Kidney tubule cell (primary cell): ENCODE results near the gene ASB11.

Experiments
- DNase-seq: peaks from one replicate; pipeline ENCODE4 v3.0.0-alpha.2; 2018; ENCODE audit warnings: low spot score

Gene ASB11, protein sequence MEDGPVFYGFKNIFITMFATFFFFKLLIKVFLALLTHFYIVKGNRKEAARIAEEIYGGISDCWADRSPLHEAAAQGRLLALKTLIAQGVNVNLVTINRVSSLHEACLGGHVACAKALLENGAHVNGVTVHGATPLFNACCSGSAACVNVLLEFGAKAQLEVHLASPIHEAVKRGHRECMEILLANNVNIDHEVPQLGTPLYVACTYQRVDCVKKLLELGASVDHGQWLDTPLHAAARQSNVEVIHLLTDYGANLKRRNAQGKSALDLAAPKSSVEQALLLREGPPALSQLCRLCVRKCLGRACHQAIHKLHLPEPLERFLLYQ

DNA sequence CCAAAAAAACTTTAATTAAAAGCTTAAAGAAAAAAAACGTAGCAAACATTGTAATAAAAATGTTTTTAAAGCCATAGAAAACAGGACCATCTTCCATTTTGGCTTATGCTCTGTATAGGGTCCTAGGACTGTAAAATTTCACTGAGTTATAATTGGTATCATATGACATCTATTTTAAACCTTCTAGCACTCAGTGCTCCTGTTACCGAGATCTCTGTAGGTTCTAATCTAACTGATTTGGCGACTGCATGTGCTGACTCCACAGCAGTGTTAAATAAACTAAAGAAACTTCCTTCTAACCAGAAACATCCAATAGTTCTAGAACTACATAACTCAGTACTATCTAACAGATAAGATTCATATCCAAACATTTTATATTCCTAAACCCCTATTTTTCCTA is at the start of gene ASB11:
Gene ASB11, minus strand, starts transcription at position 132 of the 400 bp plus-strand sequence. Its CDS starts 35 bp downstream, at position 97.
- DNase-seq: no peak

DNA sequence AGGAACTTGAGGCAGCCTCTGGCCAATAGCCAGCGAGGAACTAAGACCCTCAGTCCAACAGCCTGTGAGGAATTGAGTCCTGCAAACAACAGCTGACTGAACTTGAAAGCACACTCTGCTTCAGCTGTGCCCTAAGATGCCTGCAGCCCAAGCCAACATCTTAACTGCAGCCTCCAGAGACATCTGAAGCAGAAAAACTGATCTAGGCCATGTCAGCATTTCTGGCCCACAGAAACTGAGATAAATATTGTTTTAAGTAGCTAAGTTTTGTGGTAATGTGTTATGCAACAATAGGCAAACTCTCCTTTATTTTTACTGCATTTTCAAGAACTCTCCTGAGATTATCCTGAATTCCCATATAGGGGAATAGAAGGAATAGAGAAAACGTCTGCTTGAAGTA is 44.3 kb upstream of the ASB11 start:
- no peak for DNase-seq

DNA sequence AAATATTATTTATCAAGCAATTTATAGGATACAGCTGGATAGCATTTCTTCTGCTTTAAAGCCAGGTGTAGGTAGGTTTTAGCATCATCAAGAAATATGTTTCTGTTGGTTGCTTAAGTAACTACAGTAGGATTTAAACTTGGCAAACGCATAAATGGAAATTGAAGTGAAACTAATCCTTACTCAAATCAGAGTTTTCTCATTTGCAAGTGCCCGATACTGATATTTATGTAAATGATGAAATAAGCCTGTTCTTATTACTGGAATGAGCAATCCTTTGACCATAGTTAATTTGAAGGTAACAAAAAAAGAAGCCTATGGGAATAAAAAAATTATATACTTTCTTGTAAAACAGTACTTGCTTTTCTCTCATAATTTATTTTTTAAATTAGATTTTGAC is 43.1 kb upstream of the ASB11 start:
- DNase-seq: no peak

DNA sequence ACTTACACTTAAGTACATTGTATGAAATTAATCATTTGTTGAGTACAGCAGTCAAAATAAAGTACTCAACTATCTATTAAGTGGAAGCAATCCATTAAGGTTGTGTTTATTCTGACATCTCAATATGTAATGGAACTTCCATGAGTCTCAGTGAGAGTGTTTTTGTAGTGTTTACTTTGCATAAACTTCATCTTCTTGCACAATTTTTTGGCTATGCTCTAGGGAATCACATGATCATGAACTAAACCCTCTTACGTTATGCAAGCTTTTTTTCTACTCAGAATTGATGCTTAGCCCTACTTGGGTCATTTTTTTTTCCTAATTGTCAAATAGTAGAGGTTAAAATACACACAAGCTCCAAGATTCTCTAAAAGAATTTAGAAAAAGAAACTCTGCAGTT is 41.0 kb upstream of the ASB11 start:
- DNase-seq: no peak

DNA sequence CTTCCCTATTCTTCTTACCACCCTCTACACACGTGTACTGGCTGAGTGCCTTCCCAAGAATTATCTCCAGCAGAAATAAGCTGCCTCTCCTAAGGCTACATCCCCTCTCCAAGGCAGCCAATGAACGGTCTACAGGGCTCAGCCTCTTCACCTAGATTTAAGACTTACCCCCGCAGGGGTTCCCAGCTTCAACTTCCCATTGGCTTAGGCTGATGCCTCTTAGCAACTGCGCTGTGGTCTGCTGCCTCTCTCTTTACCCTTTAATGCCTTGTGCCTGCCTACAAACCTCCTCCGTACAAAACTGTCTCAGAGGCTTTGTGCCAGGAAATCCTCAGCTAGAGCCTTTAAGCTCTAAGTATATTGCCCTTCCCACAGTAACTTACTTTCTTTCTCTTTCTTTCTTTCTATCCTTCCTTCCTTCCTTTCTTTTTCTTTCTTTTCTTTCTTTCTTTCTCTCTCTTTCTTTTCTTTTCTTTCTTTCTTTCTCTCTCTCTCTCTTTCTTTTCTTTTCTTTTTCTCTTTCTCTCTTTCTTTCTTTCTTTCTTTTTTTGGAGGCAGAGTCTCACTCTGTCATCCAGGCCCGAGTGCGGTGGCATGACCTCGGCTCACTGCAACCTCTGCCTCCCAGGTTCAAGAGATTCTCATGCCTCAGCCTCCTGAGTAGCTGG is 35.0 kb upstream of the ASB11 start:
- no peak for DNase-seq

DNA sequence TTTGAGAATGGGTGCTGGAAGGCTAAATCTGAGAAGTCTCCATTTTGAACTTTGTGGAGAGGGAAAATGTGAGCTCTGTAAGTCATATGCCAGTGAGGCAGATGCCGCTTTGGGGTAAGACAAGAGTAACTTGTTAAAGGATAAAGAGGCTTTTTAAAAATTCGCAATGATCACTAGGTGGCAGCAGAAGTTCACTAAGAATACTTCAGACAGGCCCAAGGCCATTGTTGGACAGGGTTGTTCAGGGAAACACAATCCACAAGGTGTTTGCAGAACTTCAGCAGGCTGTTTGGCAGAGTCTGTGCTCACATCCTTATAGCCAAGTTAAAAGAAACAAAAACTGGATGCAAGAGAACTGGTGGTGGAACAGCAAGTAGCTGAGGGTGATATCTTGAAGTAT is 33.6 kb upstream of the ASB11 start:
- DNase-seq: peak; percentile 60

DNA sequence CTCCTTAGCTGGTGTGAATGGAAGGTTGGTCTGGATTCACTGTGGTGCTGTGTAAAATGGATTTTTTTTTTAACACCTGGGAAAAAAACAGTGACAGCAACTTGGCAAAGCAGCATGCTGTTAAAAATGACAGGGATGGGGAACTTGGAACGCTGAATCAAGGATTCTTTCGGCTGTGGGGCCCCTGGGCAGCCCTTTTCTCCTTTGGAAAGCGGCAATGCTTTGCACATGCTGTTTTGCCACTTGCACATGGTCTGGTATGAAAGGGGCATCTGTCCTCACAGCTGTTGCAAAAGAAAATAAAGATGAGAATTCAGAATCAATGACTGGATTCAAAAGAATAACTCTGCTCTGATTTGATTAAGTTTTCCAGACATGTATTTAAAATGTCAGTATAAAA is 30.5 kb upstream of the ASB11 start:
- no peak for DNase-seq

DNA sequence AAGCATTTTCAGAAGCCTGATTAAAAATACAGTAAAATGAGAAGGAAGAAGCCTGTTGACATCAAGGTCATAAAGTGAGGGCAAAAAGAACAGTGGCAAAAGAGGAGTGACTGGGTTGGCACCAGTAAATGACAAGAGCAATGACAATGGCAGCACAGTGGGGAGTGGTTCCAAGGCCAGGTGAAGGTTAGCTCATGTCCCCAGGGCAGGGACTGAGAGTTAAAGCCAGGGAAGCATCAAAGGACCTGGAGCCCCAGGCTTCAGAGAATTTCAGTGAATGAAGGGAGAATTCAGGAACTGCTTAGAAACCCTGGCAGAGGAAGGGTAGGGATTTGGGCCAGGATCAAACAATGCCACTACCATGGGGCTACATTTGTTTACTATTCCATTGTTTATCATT is 28.7 kb upstream of the ASB11 start:
- DNase-seq: no peak

DNA sequence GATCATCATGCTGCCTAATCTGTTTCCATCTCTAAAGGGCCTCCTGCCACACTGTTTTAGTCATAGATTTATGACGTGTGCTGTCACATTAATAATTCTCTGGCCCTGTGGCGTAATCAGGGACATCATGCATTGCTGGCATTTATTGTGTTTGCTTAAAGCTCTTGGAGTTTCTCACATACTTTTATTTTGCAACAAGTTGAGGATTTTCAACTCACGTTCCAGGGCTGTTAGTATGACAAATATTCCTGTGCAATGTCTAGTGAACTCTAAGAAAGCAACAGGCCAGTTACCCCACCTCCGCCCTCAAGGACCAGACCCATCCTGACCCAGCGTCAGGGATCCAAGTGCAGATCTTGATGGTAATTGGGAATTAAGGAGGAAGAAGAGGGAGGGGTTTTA is 27.6 kb upstream of the ASB11 start:
- DNase-seq: peak; percentile 1

DNA sequence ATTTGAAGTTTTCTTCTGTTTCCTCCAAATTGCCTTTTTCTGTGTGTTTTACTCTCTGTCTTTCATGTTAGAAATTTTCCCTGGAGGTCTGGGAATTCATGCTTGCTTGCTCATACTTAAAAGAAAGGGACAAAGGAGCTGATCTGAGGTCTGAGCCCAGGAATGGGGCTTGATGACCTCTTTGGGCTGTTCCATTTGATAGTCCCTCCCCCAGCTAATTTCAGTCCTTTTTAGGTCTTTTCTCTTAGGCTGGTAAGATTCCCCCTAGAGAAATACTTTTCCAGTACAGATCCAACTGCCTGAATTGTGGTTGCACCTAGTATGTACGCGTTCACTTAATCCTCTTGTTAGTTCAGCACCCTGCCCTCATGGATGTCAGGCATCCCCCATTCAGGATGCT is 25.4 kb upstream of the ASB11 start:
- no peak for DNase-seq

DNA sequence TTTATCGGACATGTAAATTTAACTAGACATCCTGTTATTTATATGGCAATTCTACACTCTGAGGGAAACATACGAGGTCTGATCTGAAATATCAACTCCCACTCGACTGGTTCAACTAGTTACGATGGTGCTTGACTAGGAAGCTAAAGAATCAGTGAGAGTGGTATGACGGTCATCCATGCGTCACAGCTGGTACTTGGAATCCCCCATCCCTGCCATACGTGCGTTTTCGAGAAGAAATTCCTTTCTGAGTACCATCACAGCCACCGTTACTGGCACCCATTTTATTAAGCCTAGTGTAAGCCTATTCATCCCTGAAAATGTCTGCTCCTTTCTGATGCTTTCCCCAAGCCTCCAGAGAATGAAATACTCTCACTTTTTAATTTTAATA is 20.6 kb upstream of the ASB11 start:
- peak; percentile 72 for DNase-seq

DNA sequence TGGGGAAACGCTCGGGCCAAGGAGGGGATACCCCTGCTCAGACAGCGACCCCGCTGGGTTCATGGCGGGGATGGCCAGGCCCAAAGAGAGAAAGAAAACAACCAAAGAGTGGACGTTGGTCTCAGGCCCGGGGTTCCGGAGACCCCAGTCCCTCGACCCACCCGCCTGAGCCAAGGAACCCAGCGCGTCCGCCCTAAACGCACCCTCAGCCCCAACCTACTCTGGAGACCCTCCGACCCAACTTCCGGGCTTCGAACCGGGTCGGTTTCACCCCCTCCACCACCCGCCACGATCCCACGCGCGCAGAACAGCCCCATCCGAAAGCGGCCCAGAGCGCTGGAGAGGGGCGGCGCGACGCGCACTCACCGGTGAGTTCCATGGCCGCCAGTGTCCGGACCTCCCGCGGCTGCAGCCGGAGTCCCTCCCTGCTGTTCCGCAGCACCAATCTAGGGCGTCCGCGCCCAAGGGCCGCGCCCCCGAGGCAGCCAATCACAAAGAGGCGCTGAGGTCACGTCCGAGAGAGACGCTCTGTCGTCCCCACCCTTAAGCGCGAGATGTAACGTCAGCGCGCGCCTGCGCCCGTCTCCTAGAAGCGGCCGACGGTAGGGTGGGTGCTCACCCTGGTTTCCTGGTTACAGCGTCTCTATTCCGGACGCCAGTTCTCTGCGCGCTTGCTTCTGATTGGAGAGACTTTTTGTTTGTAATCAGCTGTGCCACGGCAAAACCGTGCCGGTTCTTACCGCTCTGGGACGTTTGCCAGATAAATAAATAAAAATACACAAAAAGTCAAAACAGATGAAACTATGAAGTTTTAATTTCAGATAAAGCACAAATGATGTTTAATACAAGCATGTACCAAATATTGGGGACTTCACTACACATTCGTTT is 19.9 kb upstream of the ASB11 start, which contains the start of gene PIGA:
Gene PIGA, minus strand, starts transcription at position 389 of the 888 bp plus-strand sequence. CDS start 3,593 bp downstream, outside the sequence.
- peak; percentile 97 for DNase-seq

DNA sequence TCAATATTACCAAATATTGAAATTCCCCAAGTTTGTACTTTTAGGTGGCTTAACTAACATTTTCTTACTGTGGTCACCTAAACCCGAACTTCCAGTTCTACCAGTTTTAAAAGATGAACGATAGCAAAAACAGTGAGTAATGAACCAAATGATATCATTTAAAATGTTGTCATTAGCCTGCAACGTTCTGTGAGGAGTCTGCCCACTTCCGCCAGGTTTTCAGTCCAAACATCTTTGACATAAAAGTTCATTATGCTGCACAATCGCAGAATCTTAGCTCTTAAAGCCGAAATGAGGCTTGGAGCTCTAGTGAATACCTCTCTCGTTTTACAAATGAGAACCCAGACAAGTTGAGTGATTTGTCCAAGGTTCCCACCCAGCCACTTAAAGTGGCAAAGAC is 19.1 kb upstream of the ASB11 start:
- DNase-seq: peak; percentile 55

DNA sequence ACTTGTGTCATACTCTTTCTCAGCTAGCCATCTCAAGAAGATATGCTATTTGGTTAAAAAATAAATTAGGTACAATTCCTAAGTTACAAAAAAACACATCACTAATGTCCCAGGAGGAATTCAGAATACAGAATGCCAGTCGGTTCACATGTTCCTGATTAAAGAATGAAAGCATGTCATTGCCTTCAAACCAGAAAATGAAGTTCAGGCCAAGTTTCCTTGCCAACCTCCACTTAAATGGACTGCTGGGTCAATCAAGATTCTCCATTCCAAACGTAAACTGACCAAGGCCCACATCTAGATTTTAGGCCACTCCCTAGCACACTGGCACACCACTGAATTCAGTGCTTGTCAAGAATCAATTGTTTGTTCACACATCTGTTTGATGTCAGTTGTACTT is 13.4 kb upstream of the ASB11 start:
- no peak for DNase-seq

DNA sequence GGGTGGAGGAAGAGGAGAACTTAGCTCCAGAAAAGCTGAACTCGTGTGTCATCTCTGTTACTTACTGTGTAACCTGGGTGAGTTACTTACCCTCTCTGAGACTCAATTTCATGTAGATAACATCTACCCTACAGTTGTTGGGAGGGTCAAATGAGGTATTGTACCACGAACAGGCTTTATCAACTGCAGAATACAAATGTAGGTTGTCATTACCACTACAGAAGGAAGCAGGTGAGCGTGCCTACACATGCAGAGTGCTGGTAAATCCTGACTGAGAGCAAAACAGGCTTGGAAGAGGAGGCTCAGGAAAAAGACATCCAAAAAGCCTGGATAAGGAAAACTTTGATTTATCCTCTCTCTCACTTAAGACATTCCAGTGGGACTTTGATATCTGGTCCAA is 12.7 kb upstream of the ASB11 start:
- DNase-seq: no peak

DNA sequence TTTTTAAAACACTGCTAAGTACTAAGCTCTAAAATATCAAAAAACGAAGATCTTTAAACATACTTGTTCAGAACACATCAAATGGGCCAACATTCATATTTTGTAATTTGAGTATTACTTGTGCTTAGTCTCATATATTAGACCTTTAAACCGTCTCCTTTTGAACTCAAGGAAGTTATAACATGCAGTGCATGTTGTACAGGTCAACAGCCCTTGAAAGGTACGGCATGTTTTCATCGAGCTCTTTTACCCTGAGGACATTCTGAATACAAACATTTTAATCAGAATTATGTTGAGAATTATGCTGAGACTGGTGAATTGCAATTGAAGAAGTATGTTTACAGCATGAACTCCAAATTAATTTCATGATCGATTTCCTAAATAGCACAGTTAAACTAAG is 7.0 kb upstream of the ASB11 start:
- DNase-seq: no peak

DNA sequence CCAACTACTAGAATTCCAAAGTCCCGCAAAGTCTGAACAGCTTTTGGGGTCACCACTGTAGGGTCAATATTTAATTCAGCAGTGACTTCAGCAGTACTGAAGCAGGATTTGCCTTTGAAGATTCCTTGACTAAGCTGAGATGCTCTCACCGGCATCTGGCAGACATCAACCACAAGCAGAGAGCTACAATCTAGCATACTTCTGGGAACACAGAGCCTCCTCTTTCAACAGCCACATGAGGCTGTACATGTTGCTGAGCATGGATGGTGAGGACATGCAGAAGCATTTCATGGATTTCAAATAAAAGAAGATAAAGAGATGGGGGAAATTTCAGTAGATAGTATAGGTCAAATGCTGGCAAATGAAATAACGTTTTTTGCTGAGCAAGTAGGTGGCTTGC is 6.6 kb upstream of the ASB11 start:
- no peak for DNase-seq

DNA sequence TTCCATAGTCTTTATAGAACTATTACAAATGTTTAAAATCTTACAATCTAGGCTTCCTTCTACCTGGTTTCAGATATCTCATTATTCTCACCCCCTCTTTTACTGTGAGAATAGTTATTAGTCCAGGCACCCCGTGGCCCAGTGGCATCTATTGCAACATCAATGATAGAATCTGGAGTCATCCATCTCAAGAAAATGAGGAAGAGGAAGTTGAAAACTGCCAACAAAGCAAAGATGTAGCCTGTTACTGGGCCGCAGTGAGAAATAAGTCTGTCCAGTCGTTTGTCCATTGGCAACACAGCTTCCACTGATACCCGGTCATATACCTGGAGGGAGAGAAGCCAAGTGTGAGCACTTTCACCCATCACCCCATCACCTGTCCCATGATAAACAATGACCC is 6.0 kb upstream of the ASB11 start:
- DNase-seq: no peak

DNA sequence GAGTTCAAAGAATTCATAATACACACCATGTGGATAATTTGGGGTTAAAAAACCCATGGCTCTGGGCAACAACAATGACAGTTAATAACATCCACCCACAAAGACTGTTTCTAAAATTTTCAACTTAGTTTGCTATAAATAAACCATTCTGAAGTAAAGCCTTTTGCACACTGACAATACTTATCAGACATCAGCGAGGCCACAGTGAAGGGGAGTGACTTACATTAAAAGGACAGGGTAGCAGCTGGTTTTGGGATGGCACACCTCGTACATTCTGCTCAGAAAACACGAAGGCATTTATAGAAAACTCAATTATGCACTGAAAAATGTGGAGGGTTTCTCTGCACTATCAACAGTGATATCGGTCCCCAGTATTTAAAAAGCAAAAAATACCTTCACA is 4.9 kb upstream of the ASB11 start:
- DNase-seq: no peak

DNA sequence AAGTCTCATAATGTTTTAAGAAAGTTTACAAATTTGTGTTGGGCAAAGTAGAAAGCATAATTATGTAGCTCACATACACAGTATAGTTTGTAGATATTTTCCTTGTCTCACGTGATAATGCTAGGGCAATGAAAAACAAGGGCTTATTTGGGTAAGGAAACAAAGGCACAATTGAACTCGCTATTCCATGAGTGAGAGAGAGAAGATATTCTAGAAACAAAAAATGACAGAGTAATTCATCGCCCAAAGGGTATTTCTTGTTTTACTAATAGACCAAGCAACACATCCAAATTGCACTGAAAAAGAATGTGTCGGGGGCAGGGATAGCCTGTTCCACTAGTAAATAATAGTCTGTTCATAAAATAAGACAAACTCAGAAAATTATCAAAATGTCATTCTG is 3.6 kb upstream of the ASB11 start:
- DNase-seq: no peak

DNA sequence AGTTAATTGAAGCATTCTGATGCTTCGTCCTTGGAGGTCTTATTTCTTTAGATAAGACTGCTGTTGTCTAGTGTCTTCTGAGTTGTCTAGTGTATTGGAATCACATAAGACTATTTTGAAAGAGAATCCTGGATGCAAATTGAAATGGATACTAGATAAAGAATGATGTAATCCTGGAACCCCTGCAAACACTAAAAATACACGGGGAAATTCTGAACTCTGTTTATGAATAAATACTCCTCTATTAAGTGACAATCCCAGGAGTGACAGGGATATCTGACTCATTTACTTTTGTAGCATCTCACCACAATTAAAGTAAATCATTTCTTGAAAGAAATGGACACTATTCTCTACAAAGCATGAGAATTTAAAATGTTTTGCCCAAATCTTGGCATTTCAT is 968 bp downstream of the ASB11 start:
- DNase-seq: no peak

DNA sequence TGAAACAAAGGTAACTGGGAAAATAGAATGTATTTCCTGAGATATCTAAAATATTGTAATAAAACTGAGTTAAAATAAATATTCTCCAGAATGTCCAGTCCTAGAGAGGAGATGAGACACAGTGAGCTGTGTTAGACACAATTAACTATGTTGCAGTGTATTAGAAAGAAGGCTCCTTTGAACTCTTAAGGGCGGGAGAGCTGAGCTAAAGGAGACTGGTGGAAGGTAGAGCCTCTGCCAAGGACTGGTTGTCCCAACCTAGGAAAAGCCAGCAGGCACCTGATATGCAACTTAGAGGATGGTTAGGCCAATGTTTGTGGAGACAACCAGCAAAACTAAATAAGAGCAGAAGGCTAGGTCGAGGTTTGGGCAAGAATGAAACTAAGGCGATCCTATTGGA is 4.3 kb downstream of the ASB11 start:
- no peak for DNase-seq

DNA sequence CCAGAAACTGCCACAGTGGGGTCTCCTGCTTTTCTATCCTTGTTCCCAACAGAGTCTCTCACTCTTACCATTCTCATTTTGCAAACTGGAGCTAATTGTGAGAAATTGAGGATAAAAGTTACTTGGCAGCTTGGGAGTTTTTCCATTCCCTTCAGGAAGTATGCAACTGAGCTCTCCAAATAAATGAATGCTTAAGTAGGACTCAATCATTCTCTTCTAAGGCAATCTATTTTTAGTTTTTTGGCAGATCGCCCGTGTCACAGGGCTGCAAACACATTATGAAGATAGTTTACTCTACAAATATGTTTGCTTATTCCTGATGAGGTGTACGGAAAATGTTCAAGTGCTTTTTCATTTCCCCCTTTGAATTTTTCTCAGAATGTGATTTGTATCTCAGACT is 5.3 kb downstream of the ASB11 start:
- DNase-seq: peak; percentile 29
